ENCODE measurements around the gene AAK1.

- TF ChIP-seq, protein P1, sequence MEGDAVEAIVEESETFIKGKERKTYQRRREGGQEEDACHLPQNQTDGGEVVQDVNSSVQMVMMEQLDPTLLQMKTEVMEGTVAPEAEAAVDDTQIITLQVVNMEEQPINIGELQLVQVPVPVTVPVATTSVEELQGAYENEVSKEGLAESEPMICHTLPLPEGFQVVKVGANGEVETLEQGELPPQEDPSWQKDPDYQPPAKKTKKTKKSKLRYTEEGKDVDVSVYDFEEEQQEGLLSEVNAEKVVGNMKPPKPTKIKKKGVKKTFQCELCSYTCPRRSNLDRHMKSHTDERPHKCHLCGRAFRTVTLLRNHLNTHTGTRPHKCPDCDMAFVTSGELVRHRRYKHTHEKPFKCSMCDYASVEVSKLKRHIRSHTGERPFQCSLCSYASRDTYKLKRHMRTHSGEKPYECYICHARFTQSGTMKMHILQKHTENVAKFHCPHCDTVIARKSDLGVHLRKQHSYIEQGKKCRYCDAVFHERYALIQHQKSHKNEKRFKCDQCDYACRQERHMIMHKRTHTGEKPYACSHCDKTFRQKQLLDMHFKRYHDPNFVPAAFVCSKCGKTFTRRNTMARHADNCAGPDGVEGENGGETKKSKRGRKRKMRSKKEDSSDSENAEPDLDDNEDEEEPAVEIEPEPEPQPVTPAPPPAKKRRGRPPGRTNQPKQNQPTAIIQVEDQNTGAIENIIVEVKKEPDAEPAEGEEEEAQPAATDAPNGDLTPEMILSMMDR (IDR thresholded peaks at IDR 0.05; ENCODE audit: poor library complexity, severe bottlenecking) = no peak
- TF ChIP-seq, protein P2, sequence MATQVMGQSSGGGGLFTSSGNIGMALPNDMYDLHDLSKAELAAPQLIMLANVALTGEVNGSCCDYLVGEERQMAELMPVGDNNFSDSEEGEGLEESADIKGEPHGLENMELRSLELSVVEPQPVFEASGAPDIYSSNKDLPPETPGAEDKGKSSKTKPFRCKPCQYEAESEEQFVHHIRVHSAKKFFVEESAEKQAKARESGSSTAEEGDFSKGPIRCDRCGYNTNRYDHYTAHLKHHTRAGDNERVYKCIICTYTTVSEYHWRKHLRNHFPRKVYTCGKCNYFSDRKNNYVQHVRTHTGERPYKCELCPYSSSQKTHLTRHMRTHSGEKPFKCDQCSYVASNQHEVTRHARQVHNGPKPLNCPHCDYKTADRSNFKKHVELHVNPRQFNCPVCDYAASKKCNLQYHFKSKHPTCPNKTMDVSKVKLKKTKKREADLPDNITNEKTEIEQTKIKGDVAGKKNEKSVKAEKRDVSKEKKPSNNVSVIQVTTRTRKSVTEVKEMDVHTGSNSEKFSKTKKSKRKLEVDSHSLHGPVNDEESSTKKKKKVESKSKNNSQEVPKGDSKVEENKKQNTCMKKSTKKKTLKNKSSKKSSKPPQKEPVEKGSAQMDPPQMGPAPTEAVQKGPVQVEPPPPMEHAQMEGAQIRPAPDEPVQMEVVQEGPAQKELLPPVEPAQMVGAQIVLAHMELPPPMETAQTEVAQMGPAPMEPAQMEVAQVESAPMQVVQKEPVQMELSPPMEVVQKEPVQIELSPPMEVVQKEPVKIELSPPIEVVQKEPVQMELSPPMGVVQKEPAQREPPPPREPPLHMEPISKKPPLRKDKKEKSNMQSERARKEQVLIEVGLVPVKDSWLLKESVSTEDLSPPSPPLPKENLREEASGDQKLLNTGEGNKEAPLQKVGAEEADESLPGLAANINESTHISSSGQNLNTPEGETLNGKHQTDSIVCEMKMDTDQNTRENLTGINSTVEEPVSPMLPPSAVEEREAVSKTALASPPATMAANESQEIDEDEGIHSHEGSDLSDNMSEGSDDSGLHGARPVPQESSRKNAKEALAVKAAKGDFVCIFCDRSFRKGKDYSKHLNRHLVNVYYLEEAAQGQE (IDR thresholded peaks at IDR 0.05; ENCODE audit: borderline replicate concordance) = no peak
- TF ChIP-seq EP300 (conservative IDR thresholded peaks at IDR 0.05; ENCODE audit: poor library complexity, severe bottlenecking) (no peak), EZH2 (IDR thresholded peaks at IDR 0.05; ENCODE audit: borderline replicate concordance, insufficient read depth, low read length, poor library complexity, severe bottlenecking) (no peak), TAF1 (IDR thresholded peaks at IDR 0.05; ENCODE audit: low read depth) (no peak)
Measured at GRCh38 chr2:69570474-69570873, 73.1 kb downstream of the AAK1 start.

All from neural cell (in vitro differentiated cells).